H1 (cell line): ENCODE measurements around the gene NPHP4. TPM values are rescaled to one million over a fixed set of nuclear protein-coding genes. Genes with fewer than 3 reads are reported as not detected.

Experiments used
- EZH2 ChIP-seq: fragments of 200-600 bp; sonication (generic); IDR thresholded peaks from 2 replicates; pipeline ENCODE4 v1.7.1; 2012; ENCODE audit warnings: low read depth, mild to moderate bottlenecking, moderate library complexity, low read length, inconsistent platforms; ENCODE audit not compliant: severe bottlenecking
- FOSL1 ChIP-seq: IDR thresholded peaks from 2 replicates; pipeline ENCODE4 v1.6.1; 2011; ENCODE audit warnings: mild to moderate bottlenecking, low read depth, low read length, moderate library complexity; ENCODE audit not compliant: insufficient read depth
- POLR2AphosphoS5 ChIP-seq: IDR thresholded peaks from 2 replicates; pipeline ENCODE4 v1.6.1; 2011; ENCODE audit warnings: low read depth, low read length
- polyA plus RNA-seq, 7 experiments: library from polyadenylated mRNA; depleted of rRNA in 3 of 7; stranded (reverse) in 5 of 7; unstranded in 2 of 7; fragments of >200 nt in 5 of 7; fragments of 200-250 nt in 2 of 7; gene quantifications; 1 replicate in 5 of 7; 2 replicates in 1 of 7; 4 replicates in 1 of 7; pipeline versions ENCODE4 v1.2.1 to v1.2.3, GENCODE V29; 2011 to 2013; ENCODE audit warnings: missing spikeins in 2 of 7, mixed read lengths in 2 of 7
- total RNA-seq: library from RNA; stranded (reverse); fragmentation: NEBNext Ultra II Directional; extraction: Animal tissue kit (Norgen Biotek cat#: 25700); gene quantifications from 2 replicates; pipeline ENCODE4 v1.2.1, GENCODE V29; 2021
- TF ChIP-seq, protein P1 (sequence below): IDR thresholded peaks from 2 replicates; pipeline ENCODE4 v1.6.1; 2012; ENCODE audit warnings: low read length, inconsistent platforms

NPHP4 gene
- total and polyA plus RNA-seq, 2 of the 8 experiments (the other 6 are each of a cell fraction or from before 2014, with no cell fraction given), result 5.8 to 14.0 TPM

DNA sequence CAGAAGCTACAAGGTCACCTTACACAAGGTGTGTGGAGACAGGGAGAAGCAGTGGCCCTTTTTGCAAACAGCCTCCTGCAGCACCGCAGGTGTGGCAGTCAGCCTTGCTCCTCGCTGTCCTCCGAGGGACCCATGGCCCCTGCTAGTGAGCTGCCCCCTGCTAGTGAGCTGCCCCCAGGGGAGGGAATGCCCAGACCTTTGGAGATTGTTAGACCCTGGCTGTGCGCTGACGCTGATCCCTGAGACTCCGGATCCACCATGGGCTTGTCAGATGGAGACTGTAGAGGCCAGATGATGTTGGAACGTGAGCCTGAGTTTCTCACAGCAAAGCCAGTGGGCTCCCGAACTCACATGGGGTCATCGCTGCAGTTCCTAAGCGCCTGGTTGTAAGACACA is 172.2 kb downstream of the NPHP4 start (continued):
- TF ChIP-seq, protein P1, sequence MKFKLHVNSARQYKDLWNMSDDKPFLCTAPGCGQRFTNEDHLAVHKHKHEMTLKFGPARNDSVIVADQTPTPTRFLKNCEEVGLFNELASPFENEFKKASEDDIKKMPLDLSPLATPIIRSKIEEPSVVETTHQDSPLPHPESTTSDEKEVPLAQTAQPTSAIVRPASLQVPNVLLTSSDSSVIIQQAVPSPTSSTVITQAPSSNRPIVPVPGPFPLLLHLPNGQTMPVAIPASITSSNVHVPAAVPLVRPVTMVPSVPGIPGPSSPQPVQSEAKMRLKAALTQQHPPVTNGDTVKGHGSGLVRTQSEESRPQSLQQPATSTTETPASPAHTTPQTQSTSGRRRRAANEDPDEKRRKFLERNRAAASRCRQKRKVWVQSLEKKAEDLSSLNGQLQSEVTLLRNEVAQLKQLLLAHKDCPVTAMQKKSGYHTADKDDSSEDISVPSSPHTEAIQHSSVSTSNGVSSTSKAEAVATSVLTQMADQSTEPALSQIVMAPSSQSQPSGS, result no peak
- TF ChIP-seq POLR2AphosphoS5, result no peak
- TF ChIP-seq FOSL1, result no peak
- no peak for TF ChIP-seq EZH2
- TF ChIP-seq, all 59 proteins: peak for 0
